HepG2 (cell line): ENCODE measurements around the gene GNPAT. TPM values are rescaled to one million over a fixed set of nuclear protein-coding genes. Genes with fewer than 3 reads are reported as not detected.

Experiments used
- KDM5A ChIP-seq: fragments of 200-600 bp; sonication (generic); IDR thresholded peaks from 2 replicates; pipeline ENCODE4 v1.7.0; 2018; ENCODE audit warnings: antibody characterized with exemption, mild to moderate bottlenecking, low read length, borderline replicate concordance
- LBX2 ChIP-seq: sonication (generic); formaldehyde crosslinking; IDR thresholded peaks from 2 replicates; pipeline ENCODE4 v1.5.0; 2020; ENCODE audit warnings: missing genetic modification reagents, mild to moderate bottlenecking, borderline replicate concordance
- NAIF1 ChIP-seq: sonication (generic); formaldehyde crosslinking; IDR thresholded peaks from 2 replicates; pipeline ENCODE4 v1.5.0; 2020; ENCODE audit warnings: mild to moderate bottlenecking, missing genetic modification reagents, borderline replicate concordance
- NFKB2 ChIP-seq: sonication (generic); formaldehyde crosslinking; IDR thresholded peaks from 2 replicates; pipeline ENCODE4 v1.4.0; 2020; ENCODE audit warnings: missing genetic modification reagents, borderline replicate concordance
- NR2F2 ChIP-seq: IDR thresholded peaks from 2 replicates; pipeline ENCODE4 v1.6.1; 2012; ENCODE audit warnings: low read depth, inconsistent platforms, borderline replicate concordance
- SOX5 ChIP-seq: IDR thresholded peaks from 2 replicates; pipeline ENCODE4 v1.6.1; 2016; ENCODE audit warnings: borderline replicate concordance
- SUZ12 ChIP-seq: fragments of 150-350 bp; IDR thresholded peaks from 2 replicates; pipeline ENCODE4 v1.6.1; 2014; ENCODE audit warnings: low read depth, low read length
- TOPORS ChIP-seq: sonication (generic); formaldehyde crosslinking; IDR thresholded peaks from 2 replicates; pipeline ENCODE4 v1.8.0; 2023; ENCODE audit warnings: mild to moderate bottlenecking, missing genetic modification reagents
- ZFP90 ChIP-seq: sonication (generic); formaldehyde crosslinking; IDR thresholded peaks from 2 replicates; pipeline ENCODE4 v1.8.0; 2022; ENCODE audit warnings: missing genetic modification reagents, mild to moderate bottlenecking, inconsistent platforms, borderline replicate concordance
- ZMYM3 ChIP-seq: sonication (generic); formaldehyde crosslinking; IDR thresholded peaks from 2 replicates; pipeline ENCODE4 v1.5.1; 2020; ENCODE audit warnings: mild to moderate bottlenecking, missing genetic modification reagents
- ZNF224 ChIP-seq: sonication (generic); formaldehyde crosslinking; IDR thresholded peaks from 2 replicates; pipeline ENCODE4 v1.5.0; 2020; ENCODE audit warnings: mild to moderate bottlenecking, missing genetic modification reagents
- ZNF234 ChIP-seq: sonication (generic); formaldehyde crosslinking; conservative IDR thresholded peaks from 2 replicates; pipeline ENCODE4 v1.5.1; 2020; ENCODE audit warnings: mild to moderate bottlenecking, missing genetic modification reagents
- ZNF609 ChIP-seq: sonication (generic); formaldehyde crosslinking; IDR thresholded peaks from 2 replicates; pipeline ENCODE4 v1.4.0; 2020; ENCODE audit warnings: mild to moderate bottlenecking, missing genetic modification reagents, borderline replicate concordance
- ZNF878 ChIP-seq: sonication (generic); formaldehyde crosslinking; IDR thresholded peaks from 2 replicates; pipeline ENCODE4 v1.8.1; 2023; ENCODE audit warnings: mild to moderate bottlenecking, missing genetic modification reagents, moderate library complexity
- ZSCAN30 ChIP-seq: sonication (generic); formaldehyde crosslinking; IDR thresholded peaks from 2 replicates; pipeline ENCODE4 v1.5.0; 2020; ENCODE audit warnings: mild to moderate bottlenecking, missing genetic modification reagents
- polyA plus RNA-seq, 8 experiments: library from polyadenylated mRNA; depleted of rRNA in 3 of 8; stranded (reverse) in 7 of 8; unstranded in 1 of 8; fragments of >200 nt; fragmentation: Illumina TruSeq in 4 of 8; extraction: Trizol in 4 of 8; gene quantifications; 2 replicates each; pipeline versions ENCODE4 v1.2.1 to v1.2.3, GENCODE V29; 2011 to 2016; ENCODE audit warnings: low read depth in 4 of 8, missing spikeins in 1 of 8, mixed read lengths in 1 of 8; ENCODE audit not compliant: insufficient read depth in 1 of 8
- total RNA-seq, 5 experiments: library from RNA; depleted of rRNA; stranded (reverse); fragments of >200 nt; fragmentation: Illumina TruSeq; extraction: Trizol; gene quantifications; 2 replicates each; pipeline ENCODE4 v1.2.3, GENCODE V29; 2016; ENCODE audit warnings: low read depth in 1 of 5
- TF ChIP-seq, protein P1 (sequence below): sonication (generic); formaldehyde crosslinking; IDR thresholded peaks from 2 replicates; pipeline ENCODE4 v1.4.0; 2020; ENCODE audit warnings: mild to moderate bottlenecking, missing genetic modification reagents
- TF ChIP-seq, protein P2 (sequence below): sonication (generic); formaldehyde crosslinking; IDR thresholded peaks from 2 replicates; pipeline ENCODE4 v1.8.0; 2022; ENCODE audit warnings: mild to moderate bottlenecking, missing genetic modification reagents, moderate library complexity

The GNPAT gene
- total and polyA plus RNA-seq, 2 of the 13 experiments (the other 11 are each of a cell fraction or from before 2014, with no cell fraction given): 58.3 to 114 TPM

DNA sequence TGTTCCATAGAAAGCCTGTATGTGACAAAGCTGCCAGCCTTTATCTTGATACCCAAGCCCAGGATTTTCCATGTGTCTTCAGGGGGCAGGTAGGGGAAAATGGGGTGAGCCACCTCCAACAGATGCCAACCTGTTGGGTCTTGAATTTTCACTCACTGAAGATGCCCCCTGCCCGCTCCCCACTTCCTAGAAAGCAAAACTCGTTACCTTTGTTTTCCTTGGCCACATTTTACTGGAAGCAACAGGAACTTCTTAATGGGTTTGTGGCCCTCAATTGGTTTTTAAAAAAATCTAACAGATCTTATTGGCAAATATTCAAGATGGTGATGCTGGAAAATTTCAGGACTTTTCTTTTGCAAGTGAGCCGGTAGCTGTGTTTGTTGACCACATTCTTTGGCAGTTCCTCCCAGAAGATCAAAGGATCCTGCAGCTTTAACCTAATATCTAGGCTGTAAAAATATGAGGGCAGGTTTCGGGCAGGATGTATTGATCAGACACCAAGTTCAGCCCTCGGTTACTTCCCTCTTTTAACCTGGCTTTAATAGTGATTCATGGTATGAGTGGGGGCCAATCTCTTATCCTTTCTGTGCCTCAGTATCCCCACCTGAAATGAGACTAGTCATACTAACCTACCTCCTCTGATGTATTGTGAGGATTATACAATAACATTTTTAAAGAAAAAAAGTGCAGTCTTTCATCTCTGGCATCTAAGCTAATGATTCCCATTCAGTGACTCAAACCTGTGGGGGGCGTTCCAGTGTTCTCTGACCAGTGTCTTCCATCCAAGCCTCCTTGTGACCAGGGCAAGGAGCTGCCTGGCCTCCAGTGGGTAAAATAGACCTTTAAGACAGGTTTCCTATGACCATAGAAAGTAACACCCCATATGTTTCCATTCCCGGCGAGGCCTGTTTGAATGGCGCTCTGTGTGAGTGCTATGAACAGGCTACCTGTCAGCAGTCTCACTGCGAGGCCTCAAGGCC is 21.3 kb upstream of the GNPAT start (continued):
- TF ChIP-seq, protein P1, sequence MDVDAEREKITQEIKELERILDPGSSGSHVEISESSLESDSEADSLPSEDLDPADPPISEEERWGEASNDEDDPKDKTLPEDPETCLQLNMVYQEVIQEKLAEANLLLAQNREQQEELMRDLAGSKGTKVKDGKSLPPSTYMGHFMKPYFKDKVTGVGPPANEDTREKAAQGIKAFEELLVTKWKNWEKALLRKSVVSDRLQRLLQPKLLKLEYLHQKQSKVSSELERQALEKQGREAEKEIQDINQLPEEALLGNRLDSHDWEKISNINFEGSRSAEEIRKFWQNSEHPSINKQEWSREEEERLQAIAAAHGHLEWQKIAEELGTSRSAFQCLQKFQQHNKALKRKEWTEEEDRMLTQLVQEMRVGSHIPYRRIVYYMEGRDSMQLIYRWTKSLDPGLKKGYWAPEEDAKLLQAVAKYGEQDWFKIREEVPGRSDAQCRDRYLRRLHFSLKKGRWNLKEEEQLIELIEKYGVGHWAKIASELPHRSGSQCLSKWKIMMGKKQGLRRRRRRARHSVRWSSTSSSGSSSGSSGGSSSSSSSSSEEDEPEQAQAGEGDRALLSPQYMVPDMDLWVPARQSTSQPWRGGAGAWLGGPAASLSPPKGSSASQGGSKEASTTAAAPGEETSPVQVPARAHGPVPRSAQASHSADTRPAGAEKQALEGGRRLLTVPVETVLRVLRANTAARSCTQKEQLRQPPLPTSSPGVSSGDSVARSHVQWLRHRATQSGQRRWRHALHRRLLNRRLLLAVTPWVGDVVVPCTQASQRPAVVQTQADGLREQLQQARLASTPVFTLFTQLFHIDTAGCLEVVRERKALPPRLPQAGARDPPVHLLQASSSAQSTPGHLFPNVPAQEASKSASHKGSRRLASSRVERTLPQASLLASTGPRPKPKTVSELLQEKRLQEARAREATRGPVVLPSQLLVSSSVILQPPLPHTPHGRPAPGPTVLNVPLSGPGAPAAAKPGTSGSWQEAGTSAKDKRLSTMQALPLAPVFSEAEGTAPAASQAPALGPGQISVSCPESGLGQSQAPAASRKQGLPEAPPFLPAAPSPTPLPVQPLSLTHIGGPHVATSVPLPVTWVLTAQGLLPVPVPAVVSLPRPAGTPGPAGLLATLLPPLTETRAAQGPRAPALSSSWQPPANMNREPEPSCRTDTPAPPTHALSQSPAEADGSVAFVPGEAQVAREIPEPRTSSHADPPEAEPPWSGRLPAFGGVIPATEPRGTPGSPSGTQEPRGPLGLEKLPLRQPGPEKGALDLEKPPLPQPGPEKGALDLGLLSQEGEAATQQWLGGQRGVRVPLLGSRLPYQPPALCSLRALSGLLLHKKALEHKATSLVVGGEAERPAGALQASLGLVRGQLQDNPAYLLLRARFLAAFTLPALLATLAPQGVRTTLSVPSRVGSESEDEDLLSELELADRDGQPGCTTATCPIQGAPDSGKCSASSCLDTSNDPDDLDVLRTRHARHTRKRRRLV (CRISPR knock-in tag): no peak
- no peak for TF ChIP-seq LBX2 (CRISPR knock-in tag)
- TF ChIP-seq SOX5 (CRISPR knock-in tag): peak; percentile 56; the same call in 1 of the 2 replicates
- no peak for TF ChIP-seq NAIF1
- no peak for TF ChIP-seq ZMYM3
- no peak for TF ChIP-seq ZFP90 (CRISPR knock-in tag)
- TF ChIP-seq, protein P2, sequence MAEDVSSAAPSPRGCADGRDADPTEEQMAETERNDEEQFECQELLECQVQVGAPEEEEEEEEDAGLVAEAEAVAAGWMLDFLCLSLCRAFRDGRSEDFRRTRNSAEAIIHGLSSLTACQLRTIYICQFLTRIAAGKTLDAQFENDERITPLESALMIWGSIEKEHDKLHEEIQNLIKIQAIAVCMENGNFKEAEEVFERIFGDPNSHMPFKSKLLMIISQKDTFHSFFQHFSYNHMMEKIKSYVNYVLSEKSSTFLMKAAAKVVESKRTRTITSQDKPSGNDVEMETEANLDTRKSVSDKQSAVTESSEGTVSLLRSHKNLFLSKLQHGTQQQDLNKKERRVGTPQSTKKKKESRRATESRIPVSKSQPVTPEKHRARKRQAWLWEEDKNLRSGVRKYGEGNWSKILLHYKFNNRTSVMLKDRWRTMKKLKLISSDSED (CRISPR knock-in tag): no peak
- TF ChIP-seq ZNF878: no peak
- no peak for TF ChIP-seq SUZ12
- peak; percentile 47; the same call in 1 of the 2 replicates for TF ChIP-seq ZNF609 (CRISPR knock-in tag)
- no peak for TF ChIP-seq TOPORS (CRISPR knock-in tag)
- TF ChIP-seq ZNF224 (CRISPR knock-in tag): no peak
- TF ChIP-seq ZNF234: no peak
- TF ChIP-seq NFKB2 (CRISPR knock-in tag): no peak
- TF ChIP-seq KDM5A: no peak
- no peak for TF ChIP-seq ZSCAN30 (CRISPR knock-in tag)
- TF ChIP-seq NR2F2: peak; percentile 59; the same call in 1 of the 2 replicates
